Psoas muscle (tissue), 8 donors: ENCODE results near the gene SMTN. TPM values are rescaled to one million over a fixed set of nuclear protein-coding genes. Genes with fewer than 3 reads are reported as not detected.

Experiments used
- ATAC-seq, 4 donors: fragments of 200-7000 bp; cut with Tn5 transposase; one replicate each; pipeline ENCODE4 v1.9.1; 2020; ENCODE audit warnings: moderate library complexity in 3 of 4, mild to moderate bottlenecking in 2 of 4
- DNase-seq, 2 donors: peaks; one replicate each; pipeline ENCODE4 v3.0.0-alpha.2; 2020
- H3K27ac ChIP-seq: fragments of 200-600 bp; one replicate; pipeline ENCODE4 v1.8.0; 2022
- H3K27me3 ChIP-seq, 3 donors: fragments of 200-600 bp in 1 of 3; one replicate each; pipeline versions ENCODE4 v1.6.1 to v1.8.0; 2013 to 2022; ENCODE audit warnings: low read length in 2 of 3, mild to moderate bottlenecking in 2 of 3, moderate library complexity in 1 of 3; ENCODE audit not compliant: insufficient read depth in 3 of 3
- H3K36me3 ChIP-seq, 2 donors: fragments of 200-600 bp in 1 of 2; one replicate each; pipeline versions ENCODE4 v1.6.1 to v1.8.0; 2013 to 2022; ENCODE audit warnings: low read depth in 1 of 2, mild to moderate bottlenecking in 1 of 2, moderate library complexity in 1 of 2; ENCODE audit not compliant: insufficient read depth in 1 of 2
- H3K4me1 ChIP-seq: fragments of 200-600 bp; one replicate; pipeline ENCODE4 v1.8.0; 2022
- H3K4me3 ChIP-seq: fragments of 200-600 bp; one replicate; pipeline ENCODE4 v1.8.0; 2022; ENCODE audit warnings: mild to moderate bottlenecking
- H3K9me3 ChIP-seq: fragments of 200-600 bp; one replicate; pipeline ENCODE4 v1.8.0; 2022
- WGBS, 3 donors: extraction: QIAGEN DNeasy Blood & Tissue Kit; methylation state at CpG; one replicate each; pipeline versions ENCODE4 v1.1.6 to v1.1.7; 2013; 5-methylcytosine and 5-hydroxymethylcytosine counted together
- intact Hi-C, 2 donors: fragments of 100-400 bp; cut with DNase I; formaldehyde crosslinking; loops; one replicate each; pipeline versions ENCODE4 v1.11.0 to v1.14.2; 2022
- polyA plus RNA-seq, 3 donors: library from polyadenylated mRNA; stranded (reverse); fragments of 200-250 nt; gene quantifications; one replicate each; pipeline ENCODE4 v1.2.3, GENCODE V29; 2013
- total RNA-seq, 4 donors: library from RNA; stranded (reverse); fragmentation: NEBNext Ultra II Directional in 2 of 4; extraction: Animal tissue kit (Norgen Biotek cat#: 25700) in 2 of 4; gene quantifications; one replicate each; pipeline versions ENCODE4 v1.2.1 to v1.2.4, GENCODE V29; 2021 to 2023
- TF ChIP-seq, protein P1 (sequence below): fragments of 200-600 bp; IDR thresholded peaks from one replicate; pipeline ENCODE4 v1.8.0; 2022; ENCODE audit warnings: antibody characterized with exemption
- donor health status: healthy with polysubstance abuse.
- donor health status: DM: no; HTN: no; CAD: no; lungs with moderate emphysema.
- donor health status: Bipolar disorder and iron deficiency.
- donor health status: healthy.
- donor health status: DM: yes; HTN: yes; CAD: no.
- donor health status: DM: no; HTN: no; CAD: no.
- donor health status: DM: no; HTN: no; CAD: no.
- donor health status: DM: yes; HTN: yes; CAD: no.

SMTN gene
- total and polyA plus RNA-seq, 7 donors = 23.0 to 79.3 (median 43.4) TPM

DNA sequence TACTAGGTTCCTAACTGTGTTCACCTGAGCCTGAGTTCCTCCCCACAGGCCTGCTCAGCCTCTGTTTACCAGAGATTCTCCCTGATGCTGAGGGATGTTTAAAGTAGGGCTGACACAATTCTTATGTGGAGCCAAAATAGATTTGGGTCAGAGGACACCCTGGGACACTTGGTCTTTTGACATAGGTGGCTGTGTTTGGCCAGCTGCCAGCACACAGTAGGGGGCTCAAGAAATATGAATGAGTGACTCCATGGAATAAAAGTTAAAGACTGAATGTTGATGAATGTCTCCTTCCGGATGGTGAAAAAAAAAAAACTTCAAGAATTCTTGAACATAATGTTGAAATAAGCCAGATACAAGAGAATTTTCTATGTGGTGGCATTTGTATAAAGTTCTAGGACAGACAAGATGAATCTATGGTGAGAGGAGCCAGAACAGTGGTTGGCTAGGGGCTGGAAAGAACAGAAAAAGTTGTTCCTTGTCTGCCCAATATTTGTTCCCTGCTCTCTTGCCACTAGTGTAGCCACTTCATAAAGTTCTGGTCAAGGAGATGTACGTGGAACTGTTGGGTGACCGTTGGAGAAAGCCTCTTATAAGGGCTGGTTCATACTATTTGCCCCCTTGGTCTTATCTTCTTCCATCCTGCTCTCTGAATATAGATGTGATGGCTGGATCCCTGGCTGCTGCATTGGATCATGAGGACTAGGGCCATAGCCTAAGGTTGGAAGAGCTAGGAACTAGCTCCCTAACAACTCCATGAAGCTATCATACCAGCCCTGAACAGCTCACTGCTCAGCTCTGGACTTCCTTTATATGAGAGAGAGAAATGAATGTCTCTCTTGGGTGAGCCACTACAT, 40.3 kb upstream of the SMTN start:
- no peak overlapping the region for H3K4me3 ChIP-seq
- peaks cover 11% of the 10 kb centered on the region for H3K4me1 ChIP-seq
- intact Hi-C loops = no loop called here
- no peaks in the 10 kb centered on the region for H3K9me3 ChIP-seq
- H3K27ac ChIP-seq = no peak overlapping the region
- DNase-seq (no peak), ATAC-seq (no peak)
- no peaks in the 10 kb centered on the region for H3K36me3 ChIP-seq
- 85 to 90% (median 88%) methylated on average over 3 of the region's 3 CpGs for WGBS, 3 donors
- no peaks in the 10 kb centered on the region for H3K27me3 ChIP-seq
- TF ChIP-seq, protein P1, sequence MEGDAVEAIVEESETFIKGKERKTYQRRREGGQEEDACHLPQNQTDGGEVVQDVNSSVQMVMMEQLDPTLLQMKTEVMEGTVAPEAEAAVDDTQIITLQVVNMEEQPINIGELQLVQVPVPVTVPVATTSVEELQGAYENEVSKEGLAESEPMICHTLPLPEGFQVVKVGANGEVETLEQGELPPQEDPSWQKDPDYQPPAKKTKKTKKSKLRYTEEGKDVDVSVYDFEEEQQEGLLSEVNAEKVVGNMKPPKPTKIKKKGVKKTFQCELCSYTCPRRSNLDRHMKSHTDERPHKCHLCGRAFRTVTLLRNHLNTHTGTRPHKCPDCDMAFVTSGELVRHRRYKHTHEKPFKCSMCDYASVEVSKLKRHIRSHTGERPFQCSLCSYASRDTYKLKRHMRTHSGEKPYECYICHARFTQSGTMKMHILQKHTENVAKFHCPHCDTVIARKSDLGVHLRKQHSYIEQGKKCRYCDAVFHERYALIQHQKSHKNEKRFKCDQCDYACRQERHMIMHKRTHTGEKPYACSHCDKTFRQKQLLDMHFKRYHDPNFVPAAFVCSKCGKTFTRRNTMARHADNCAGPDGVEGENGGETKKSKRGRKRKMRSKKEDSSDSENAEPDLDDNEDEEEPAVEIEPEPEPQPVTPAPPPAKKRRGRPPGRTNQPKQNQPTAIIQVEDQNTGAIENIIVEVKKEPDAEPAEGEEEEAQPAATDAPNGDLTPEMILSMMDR = no peak

DNA sequence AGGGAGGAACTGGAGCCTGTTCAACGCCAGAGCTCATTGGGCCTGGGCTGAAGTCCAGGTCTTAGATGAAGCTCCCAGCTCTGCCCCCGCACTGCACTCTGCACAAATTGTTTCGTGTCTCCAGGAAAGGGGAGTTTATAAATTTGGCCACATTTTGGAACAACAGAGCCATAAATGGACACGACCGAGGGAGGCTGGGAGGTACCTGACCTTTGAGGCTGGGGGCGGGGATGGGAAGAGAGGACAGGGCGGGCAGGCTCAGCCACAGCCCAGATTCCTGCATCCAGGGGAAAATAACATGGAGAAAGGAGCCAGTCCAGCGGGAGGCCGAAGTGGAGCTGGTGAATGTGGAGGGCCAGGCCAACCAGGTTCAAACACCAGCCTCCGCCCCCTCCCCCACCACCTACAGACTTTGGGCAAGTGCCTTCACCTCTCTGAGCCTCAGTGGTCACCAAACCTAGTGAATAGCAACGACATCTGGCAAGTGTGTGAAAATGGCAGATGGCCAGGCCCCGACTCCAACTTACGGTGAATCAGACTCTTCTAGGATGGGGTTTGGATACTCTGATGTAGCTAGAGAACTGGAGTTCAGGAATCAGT, 36.8 kb upstream of the SMTN start:
- peak; percentile 68 to 69 for DNase-seq
- ATAC-seq = peak in 2 of 4 donors; percentile 31 to 37
- Histone ChIP-seq H3K4me3 (no peak overlapping the region), H3K27me3 (no peaks in the 10 kb centered on the region), H3K27ac (peak overlapping the region; percentile 65), H3K9me3 (no peaks in the 10 kb centered on the region), H3K4me1 (no peaks in the 10 kb centered on the region), H3K36me3 (no peaks in the 10 kb centered on the region)
- WGBS, 3 donors = 31 to 43% (median 38%) methylated on average over 13 of the region's 13 CpGs
- intact Hi-C loops = loop anchor here in 1 of 2 donors (2.0 kb wide), 1 partner anchor 38 kb away; no protein-coding TSS in a partner anchor
- TF ChIP-seq, protein P1 = no peak

DNA sequence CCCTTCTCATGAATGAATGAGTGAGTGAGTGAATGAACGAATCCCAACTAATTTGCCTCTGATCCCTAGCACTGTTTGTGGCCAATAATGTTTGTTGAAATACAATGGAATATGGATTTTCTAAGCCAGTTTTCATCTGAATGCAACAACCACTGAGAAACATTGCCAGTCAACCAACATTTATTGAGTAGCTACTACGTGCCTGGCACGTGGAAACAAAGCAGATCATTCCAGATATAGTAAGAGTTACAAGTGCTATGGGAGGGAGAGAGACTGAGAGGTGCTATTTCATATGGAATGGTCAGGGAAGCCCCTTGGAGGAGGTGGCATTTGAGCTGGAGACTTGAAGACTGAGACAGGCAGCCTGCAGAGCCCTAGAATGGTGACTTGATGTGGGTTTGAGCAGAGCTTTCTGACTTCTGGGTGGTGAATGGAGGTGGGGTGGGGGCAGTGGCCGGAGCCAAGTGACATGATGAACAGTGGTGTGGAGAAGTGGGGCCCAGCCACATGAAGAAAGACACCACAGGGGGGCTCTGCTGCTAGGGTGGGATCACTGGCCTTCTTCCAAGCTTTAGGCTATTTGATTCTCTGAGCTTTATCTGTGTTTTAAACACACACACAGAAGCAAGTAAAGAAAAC, 35.1 kb upstream of the SMTN start:
- TF ChIP-seq, protein P1 = no peak
- Histone ChIP-seq H3K27me3 (no peaks in the 10 kb centered on the region), H3K27ac (peak overlapping the region; percentile 65), H3K4me3 (no peak overlapping the region), H3K9me3 (no peaks in the 10 kb centered on the region), H3K36me3 (no peaks in the 10 kb centered on the region), H3K4me1 (no peaks in the 10 kb centered on the region)
- 71 to 74% (median 72%) methylated on average over 4 of the region's 4 CpGs for WGBS, 3 donors
- intact Hi-C loops = loop anchor here in 1 of 2 donors (2.0 kb wide), 1 partner anchor 37 kb away; no protein-coding TSS in a partner anchor
- no peak for DNase-seq
- no peak for ATAC-seq

DNA sequence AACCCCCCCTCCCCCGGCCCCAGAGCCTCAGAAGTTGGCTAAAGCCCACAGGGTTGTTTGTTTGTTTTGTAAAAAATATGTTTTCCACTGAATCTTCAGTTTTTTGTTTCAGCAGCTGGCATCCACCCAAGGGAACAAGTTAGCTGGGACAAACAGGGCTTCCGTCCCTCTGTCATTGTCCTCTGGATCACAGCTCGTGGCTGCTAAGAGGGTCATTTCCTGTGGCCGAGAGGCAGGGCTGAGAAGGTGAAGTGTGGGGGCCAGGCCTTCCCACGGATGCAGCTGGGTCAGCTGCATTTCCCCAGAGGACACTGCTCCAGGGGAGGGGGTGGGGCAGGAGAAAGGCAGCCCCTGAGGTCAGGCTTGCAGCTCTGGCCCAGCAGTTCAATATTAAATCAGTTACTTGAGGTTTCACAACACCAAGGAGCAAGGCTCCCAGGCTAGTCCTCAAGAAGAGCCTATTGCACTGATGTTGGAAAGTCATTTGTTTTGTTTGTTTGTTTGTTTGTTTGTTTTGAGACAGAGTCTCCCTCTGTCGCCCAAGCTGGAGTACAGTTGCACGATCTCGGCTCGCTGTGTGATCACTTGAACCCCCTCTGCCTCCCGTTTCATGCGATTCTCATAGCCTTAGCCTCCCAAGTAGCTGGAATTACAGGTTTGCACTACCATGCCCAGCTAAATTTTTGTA, 34.4 kb upstream of the SMTN start:
- H3K27ac ChIP-seq = peak overlapping the region; percentile 65
- H3K9me3 ChIP-seq = no peaks in the 10 kb centered on the region
- no peak overlapping the region for H3K4me3 ChIP-seq
- ATAC-seq (peak; percentile 46 to 79 (median 68)), DNase-seq (peak; percentile 63 to 84)
- intact Hi-C loops = no loop called here
- H3K4me1 ChIP-seq = no peaks in the 10 kb centered on the region
- TF ChIP-seq, protein P1 = no peak
- 52 to 67% (median 63%) methylated on average over 11 of the region's 11 CpGs for WGBS, 3 donors
- no peaks in the 10 kb centered on the region for H3K27me3 ChIP-seq
- H3K36me3 ChIP-seq = no peaks in the 10 kb centered on the region
